ENCODE results near the gene CYB5RL. TPM values are rescaled to one million over a fixed set of nuclear protein-coding genes. Genes with fewer than 3 reads are reported as not detected.

The CYB5RL gene
- total RNA-seq, 4 donors from 2014 or later, result 1.3 to 11.6 (median 6.6) TPM

GRCh38 chr1:54177726-54178125 lies 22.1 kb downstream of the CYB5RL start:
- H3K27me3 ChIP-seq, result no peaks in the 10 kb centered on the region
- H3K27ac ChIP-seq, result no peak overlapping the region
- no peak for DNase-seq
- H3K4me3 ChIP-seq, result no peak overlapping the region
- TF ChIP-seq POLR2A (IDR thresholded peaks at IDR 0.05) (no peak), CTCF (IDR thresholded peaks at IDR 0.05) (no peak)
- H3K36me3 ChIP-seq, result no peaks in the 10 kb centered on the region
- intact Hi-C loops (cut with DNase I; ENCODE audit: low total_unique reads), result no loop called here
- H3K4me1 ChIP-seq, result no peaks in the 10 kb centered on the region
- H3K9me3 ChIP-seq, result no peaks in the 10 kb centered on the region

- Histone ChIP-seq H3K9me3 (no peaks in the 10 kb centered on the region), H3K27me3 (no peaks in the 10 kb centered on the region), H3K4me1 (no peaks in the 10 kb centered on the region), H3K4me3 (no peak overlapping the region), H3K27ac (no peak overlapping the region), H3K36me3 (no peaks in the 10 kb centered on the region)
- TF ChIP-seq POLR2A (IDR thresholded peaks at IDR 0.05) (no peak), CTCF (IDR thresholded peaks at IDR 0.05) (no peak)
- intact Hi-C loops (cut with DNase I; ENCODE audit: low total_unique reads), result no loop called here
- no peak for DNase-seq
Measured at GRCh38 chr1:54176621-54177327, 23.1 kb downstream of the CYB5RL start.

GRCh38 chr1:54174106-54174505 lies 25.7 kb downstream of the CYB5RL start:
- H3K36me3 ChIP-seq, result no peaks in the 10 kb centered on the region
- H3K9me3 ChIP-seq, result no peaks in the 10 kb centered on the region
- intact Hi-C loops (cut with DNase I; ENCODE audit: low total_unique reads), result no loop called here
- no peak overlapping the region for H3K4me3 ChIP-seq
- H3K27ac ChIP-seq, result no peak overlapping the region
- TF ChIP-seq CTCF (IDR thresholded peaks at IDR 0.05), result no peak
- no peak for DNase-seq
- H3K27me3 ChIP-seq, result no peaks in the 10 kb centered on the region
- H3K4me1 ChIP-seq, result no peaks in the 10 kb centered on the region

- no peaks in the 10 kb centered on the region for H3K36me3 ChIP-seq
- H3K27me3 ChIP-seq, result no peaks in the 10 kb centered on the region
- no peaks in the 10 kb centered on the region for H3K4me1 ChIP-seq
- intact Hi-C loops (cut with DNase I; ENCODE audit: low total_unique reads), result no loop called here
- TF ChIP-seq POLR2A (IDR thresholded peaks at IDR 0.05) (no peak), CTCF (IDR thresholded peaks at IDR 0.05) (no peak)
- no peaks in the 10 kb centered on the region for H3K9me3 ChIP-seq
- H3K27ac ChIP-seq, result no peak overlapping the region
- no peak for DNase-seq
- H3K4me3 ChIP-seq, result no peak overlapping the region
Measured at GRCh38 chr1:54173681-54174080, 26.1 kb downstream of the CYB5RL start.

DNA sequence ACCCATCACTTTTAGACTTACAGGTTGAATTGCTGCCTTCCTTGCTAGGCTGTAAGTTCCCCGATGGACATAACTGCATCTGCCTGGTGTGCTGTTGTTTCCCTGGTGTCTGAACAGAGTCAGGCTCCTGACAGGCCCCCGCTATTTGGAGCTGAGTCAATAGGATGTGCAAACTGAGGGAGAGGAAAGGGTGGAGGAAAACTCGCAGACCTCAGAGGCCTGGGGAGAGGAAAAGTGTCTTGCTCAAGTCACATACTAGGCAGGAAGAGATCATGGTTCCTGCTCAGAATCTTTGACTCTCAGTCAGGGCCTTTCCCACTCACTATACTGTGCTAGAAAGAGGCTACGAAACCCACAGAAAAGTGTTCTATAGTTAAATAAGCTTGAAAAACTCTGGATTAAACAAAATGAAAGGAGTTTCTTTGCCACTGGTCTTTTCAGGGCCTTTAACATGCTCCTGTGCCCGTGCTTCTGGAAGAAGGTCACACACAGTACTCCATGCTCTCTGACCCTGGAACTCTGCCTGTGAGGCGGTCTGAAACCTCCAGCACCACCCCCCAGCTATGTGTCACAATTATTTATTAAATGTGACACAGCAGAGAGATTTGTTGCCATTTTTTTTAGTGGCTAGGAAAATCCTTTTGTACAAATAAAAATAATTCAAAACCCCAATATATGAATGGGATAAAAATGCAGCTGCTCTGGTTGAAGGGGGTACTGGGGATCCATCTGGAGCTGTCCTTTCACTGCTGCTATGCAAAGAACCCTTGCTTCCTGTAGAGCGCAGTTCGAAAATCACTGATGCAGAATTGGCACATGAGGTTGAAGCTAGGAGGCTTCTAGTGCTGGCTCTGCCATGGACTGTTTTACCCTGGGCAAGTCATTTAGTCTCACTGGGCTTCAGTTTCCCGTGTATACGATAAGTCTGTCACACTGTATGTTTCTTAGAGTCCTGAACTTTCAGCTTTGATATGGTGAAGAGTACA lies 26.9 kb downstream of the CYB5RL start:
- Histone ChIP-seq H3K27me3 (no peaks in the 10 kb centered on the region), H3K27ac (no peak overlapping the region), H3K36me3 (no peaks in the 10 kb centered on the region), H3K9me3 (no peaks in the 10 kb centered on the region), H3K4me3 (no peak overlapping the region), H3K4me1 (no peaks in the 10 kb centered on the region)
- DNase-seq, result no peak
- TF ChIP-seq CTCF (IDR thresholded peaks at IDR 0.05), result no peak
- intact Hi-C loops (cut with DNase I; ENCODE audit: low total_unique reads), result no loop called here
